NCI-H82 treated with DMSO at 0.1 percent for 48 hours (cell line): Measurements from ENCODE around the gene RECQL.
A peak's percentile ranks its signal among the peaks of the same experiment; 100 is the strongest.
"Not testable (repeated sequence)": the region's sequence is repeated elsewhere in the genome, so short reads cannot be mapped to it uniquely, and the experiment has no call there.

Experiments used
- DNase-seq: peaks from one replicate; lab custom pipeline; 2025; ENCODE audit not compliant: unreplicated experiment; lab: John Stamatoyannopoulos, UW

RECQL gene

GRCh38 chr12:21433525-21433924 lies 67.9 kb downstream of the RECQL start:
- DNase-seq, result no peak

DNA sequence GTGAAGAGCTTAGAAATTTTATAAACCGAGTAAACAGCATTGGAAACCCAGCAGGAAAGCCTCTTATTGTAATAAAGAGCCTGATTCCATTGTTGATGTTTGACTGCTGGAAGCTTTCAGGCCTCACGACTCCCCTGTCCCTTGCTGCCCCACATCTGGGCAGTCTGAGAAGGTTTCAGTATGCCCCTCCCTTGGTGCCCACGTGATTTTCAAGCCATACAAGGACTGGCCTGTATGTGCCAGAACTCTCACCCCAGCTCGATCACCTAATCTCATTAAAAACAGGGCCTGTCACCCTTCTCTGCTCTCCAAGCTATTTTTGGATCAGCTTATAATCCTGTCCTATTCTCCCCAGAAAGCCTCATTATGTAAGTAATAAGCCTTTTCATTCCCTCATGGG lies 71.4 kb downstream of the RECQL start:
- DNase-seq, result peak; percentile 97

DNA sequence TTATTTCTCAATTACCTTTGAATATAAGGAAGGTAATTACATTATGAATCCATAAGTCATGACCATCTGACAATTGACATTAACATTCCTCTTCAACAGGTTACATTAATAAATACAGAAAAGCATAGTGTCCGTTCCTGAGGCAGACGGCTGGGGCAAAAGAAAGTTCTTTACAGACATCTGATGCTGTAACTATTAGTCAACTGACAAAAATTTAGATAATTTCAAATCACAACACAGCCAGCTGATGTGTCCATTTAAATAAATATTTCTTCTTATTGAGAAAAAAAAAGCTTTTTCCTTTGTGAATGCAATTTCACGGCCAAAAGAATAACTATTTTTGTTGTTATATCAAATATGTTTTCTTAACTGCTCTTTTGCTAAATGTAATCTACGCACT lies 73.2 kb downstream of the RECQL start:
- no peak for DNase-seq

DNA sequence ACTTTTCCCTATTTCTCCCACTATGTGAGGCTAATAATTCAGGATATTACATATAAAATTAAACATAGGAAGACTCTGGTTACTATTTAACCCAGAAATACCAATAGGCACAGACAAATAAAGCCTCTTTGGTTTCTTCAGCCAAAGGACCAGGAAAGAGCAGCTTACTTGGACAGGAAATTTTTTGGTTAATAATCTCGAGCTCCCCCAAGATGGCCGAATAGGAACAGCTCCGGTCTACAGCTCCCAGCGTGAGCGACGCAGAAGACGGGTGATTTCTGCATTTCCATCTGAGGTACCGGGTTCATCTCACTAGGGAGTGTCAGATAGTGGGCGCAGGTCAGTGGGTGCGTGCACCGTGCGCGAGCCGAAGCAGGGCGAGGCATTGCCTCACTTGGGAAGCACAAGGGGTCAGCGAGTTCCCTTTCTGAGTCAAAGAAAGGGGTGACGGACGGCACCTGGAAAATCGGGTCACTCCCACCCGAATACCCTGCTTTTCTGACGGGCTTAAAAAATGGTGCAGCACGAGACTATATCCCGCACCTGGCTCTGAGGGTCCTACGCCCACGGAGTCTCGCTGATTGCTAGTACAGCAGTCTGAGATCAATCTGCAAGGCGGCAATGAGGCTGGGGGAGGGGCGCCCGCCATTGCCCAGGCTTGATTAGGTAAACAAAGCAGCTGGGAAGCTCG lies 82.3 kb downstream of the RECQL start:
- DNase-seq, result not testable (repeated sequence)
